AG10803 (cell line): ENCODE results near the gene UQCR11.

Experiments
- DNase-seq: peaks from one replicate; pipeline ENCODE4 v3.0.0; 2010; ENCODE audit warnings: low read depth
- H3K4me3 ChIP-seq: 2 replicates; pipeline ENCODE4 v1.5.1; 2011; ENCODE audit warnings: mild to moderate bottlenecking, low read length, control low read depth
- CTCF ChIP-seq: conservative IDR thresholded peaks from 2 replicates; pipeline ENCODE4 v1.5.1; 2011; ENCODE audit warnings: mild to moderate bottlenecking, low read length, control low read depth, inconsistent platforms

The UQCR11 gene

GRCh38 chr19:1609680-1610474, 4.6 kb upstream of the UQCR11 start:
- H3K4me3 ChIP-seq, result no peak overlapping the region
- DNase-seq, result no peak
- TF ChIP-seq CTCF, result no peak

GRCh38 chr19:1609103-1609396, 3.8 kb upstream of the UQCR11 start:
- H3K4me3 ChIP-seq, result no peak overlapping the region
- no peak for DNase-seq
- TF ChIP-seq CTCF, result no peak

- no peak for TF ChIP-seq CTCF
- DNase-seq, result no peak
- H3K4me3 ChIP-seq, result no peak overlapping the region
Observed at GRCh38 chr19:1608359-1609102, 3.3 kb upstream of the UQCR11 start.

GRCh38 chr19:1606138-1606651, 933 bp upstream of the UQCR11 start:
- no peak for TF ChIP-seq CTCF
- DNase-seq, result no peak
- peak overlapping the region; percentile 92 for H3K4me3 ChIP-seq

GRCh38 chr19:1602091-1602707, 3.1 kb downstream of the UQCR11 start:
- DNase-seq, result no peak
- no peak overlapping the region for H3K4me3 ChIP-seq
- no peak for TF ChIP-seq CTCF

- no peak overlapping the region for H3K4me3 ChIP-seq
- 0 out of 2 replicates have a peak, but pooled peaks have one; percentile 10 for TF ChIP-seq CTCF
- no peak for DNase-seq
Observed at GRCh38 chr19:1601613-1602064, 3.6 kb downstream of the UQCR11 start.

- no peak for TF ChIP-seq CTCF
- no peak for DNase-seq
- no peak overlapping the region for H3K4me3 ChIP-seq
Observed at GRCh38 chr19:1599460-1599846, 5.8 kb downstream of the UQCR11 start.
